ENCODE data around the gene DIP2A. TPM values are rescaled to one million over a fixed set of nuclear protein-coding genes. Genes with fewer than 3 reads are reported as not detected.

DIP2A gene
- total and polyA plus RNA-seq, 7 donors = 7.3 to 12.2 (median 11.0) TPM

DNA sequence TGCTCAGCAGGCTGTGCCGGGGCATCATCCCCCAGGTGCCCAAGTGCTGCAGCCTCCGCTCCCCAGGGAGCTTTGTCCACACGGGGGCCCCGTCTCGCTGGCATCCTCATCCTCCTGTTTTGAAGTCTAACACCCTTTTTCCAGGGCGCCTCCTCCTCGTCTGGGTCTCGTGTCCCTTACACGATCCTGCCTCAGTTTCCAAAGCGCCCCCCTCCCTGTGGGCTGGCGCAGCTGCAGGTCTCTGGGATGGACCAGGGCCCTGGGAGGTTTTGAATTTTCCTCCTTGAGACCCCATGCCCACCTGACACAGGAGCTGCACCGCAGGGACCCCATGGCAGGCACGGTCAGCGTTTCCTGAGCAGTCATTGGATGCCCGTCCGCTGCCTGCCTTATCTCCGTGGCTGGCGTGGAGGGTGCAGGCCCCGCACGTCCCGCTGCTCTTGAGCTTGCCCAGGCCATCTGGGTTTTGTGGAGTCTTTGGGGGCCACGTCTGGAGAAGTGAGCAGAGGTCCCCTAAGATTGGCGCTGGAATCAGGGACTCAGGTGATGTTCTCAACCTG is 37.4 kb upstream of the DIP2A start:
- H3K27me3 ChIP-seq (ENCODE audit: insufficient read depth in 3 of 3, low read length in 2 of 3) = no peaks in the 10 kb centered on the region
- 92 to 93% (median 93%) methylated on average over 23 of the region's 23 CpGs for WGBS, 3 donors
- no peak overlapping the region for H3K27ac ChIP-seq
- H3K4me1 ChIP-seq = no peaks in the 10 kb centered on the region
- ATAC-seq (no peak), DNase-seq (peak; percentile 10 to 53)
- H3K9me3 ChIP-seq = no peaks in the 10 kb centered on the region
- H3K36me3 ChIP-seq (ENCODE audit: insufficient read depth in 1 of 2, low read depth in 1 of 2) = peaks cover 15 to 95% of the 10 kb centered on the region in 2 donors
- TF ChIP-seq, protein P1, sequence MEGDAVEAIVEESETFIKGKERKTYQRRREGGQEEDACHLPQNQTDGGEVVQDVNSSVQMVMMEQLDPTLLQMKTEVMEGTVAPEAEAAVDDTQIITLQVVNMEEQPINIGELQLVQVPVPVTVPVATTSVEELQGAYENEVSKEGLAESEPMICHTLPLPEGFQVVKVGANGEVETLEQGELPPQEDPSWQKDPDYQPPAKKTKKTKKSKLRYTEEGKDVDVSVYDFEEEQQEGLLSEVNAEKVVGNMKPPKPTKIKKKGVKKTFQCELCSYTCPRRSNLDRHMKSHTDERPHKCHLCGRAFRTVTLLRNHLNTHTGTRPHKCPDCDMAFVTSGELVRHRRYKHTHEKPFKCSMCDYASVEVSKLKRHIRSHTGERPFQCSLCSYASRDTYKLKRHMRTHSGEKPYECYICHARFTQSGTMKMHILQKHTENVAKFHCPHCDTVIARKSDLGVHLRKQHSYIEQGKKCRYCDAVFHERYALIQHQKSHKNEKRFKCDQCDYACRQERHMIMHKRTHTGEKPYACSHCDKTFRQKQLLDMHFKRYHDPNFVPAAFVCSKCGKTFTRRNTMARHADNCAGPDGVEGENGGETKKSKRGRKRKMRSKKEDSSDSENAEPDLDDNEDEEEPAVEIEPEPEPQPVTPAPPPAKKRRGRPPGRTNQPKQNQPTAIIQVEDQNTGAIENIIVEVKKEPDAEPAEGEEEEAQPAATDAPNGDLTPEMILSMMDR (IDR thresholded peaks at IDR 0.05) = no peak
- intact Hi-C loops (cut with DNase I) = loop anchor here in 1 of 2 donors (10.0 kb wide), 1 partner anchor 176 kb away; no protein-coding TSS in a partner anchor
- H3K4me3 ChIP-seq = no peak overlapping the region

DNA sequence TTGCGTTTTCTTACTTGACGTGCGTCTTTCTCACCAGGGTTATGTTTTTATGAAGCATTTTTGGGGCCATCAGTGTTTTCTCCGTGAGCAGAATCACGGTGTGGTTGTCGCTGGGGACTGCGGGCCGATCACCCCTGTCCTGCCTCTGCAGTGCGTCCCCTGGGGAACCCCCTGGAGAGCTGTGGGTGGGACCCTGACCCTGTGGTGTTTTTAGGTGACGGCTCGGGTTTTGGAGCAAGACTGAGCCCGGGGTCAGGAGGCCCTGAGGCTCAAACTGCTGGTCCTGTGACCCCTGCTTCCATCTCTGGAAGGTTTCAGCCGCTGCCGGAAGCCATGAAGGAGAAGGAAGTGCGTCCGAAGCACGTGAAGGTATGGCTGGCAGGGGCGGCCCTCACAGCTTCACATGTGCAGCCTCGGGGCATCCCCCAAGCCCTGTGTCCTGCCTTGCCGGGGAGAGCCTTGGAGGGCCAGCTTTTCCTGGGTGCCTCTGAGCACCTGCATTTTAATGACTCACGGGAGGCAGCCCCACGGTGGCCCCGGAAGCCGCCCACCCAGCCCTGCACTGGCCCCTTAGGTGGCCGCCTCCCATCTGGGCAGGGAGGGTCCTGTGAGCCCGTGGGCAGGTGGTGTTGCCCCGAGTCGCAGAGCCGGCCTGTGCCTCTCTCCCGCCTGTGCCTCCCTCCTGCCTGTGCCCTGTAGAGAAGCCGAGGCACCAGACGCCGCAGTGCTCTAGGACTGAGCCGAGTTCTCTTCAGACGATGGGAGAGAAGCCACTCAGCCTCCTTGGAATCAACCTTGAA is 36.7 kb upstream of the DIP2A start:
- intact Hi-C loops (cut with DNase I) = loop anchor here in 1 of 2 donors (10.0 kb wide), 1 partner anchor 177 kb away; no protein-coding TSS in a partner anchor
- DNase-seq (peak; percentile 6 to 57), ATAC-seq (peak in 2 of 4 donors; percentile 13 to 14)
- Histone ChIP-seq H3K4me3 (no peak overlapping the region), H3K27me3 (ENCODE audit: insufficient read depth in 3 of 3, low read length in 2 of 3) (no peaks in the 10 kb centered on the region), H3K4me1 (no peaks in the 10 kb centered on the region), H3K9me3 (no peaks in the 10 kb centered on the region), H3K36me3 (ENCODE audit: insufficient read depth in 1 of 2, low read depth in 1 of 2) (peaks cover 17 to 95% of the 10 kb centered on the region in 2 donors), H3K27ac (no peak overlapping the region)
- TF ChIP-seq, protein P1 (IDR thresholded peaks at IDR 0.05) = no peak
- WGBS, 3 donors = 91 to 95% (median 92%) methylated on average over 34 to 35 of the region's 35 CpGs

DNA sequence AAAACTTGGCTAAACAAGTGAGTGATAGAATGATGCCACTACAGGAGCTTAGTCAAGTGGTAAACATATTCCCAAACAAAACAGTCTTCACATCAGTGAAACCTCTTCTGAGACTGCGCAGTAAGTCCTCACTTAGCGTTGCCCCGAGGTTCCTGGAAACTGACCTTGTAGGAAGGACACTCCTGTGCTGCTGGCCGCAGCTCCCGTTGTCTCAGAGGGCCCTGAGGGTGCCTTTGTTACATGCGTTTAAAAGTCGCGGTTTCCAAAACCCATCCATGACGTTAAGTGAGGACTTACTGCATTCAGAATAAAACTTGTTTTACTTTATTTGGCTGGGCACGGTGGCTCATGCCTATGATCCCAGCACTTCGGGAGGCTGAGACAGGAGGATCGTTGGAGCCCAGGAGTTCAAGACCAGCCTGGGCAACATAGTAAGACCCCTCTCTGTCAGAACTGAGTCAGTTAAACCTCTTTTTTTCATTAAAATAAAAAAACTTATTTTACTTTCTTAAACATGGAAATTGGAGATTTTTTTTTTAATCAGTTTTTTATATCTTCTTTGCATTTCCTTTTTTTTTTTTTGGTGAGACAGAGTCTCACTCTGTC is 36.0 kb upstream of the DIP2A start:
- Histone ChIP-seq H3K4me3 (no peak overlapping the region), H3K36me3 (ENCODE audit: insufficient read depth in 1 of 2, low read depth in 1 of 2) (peaks cover 17 to 95% of the 10 kb centered on the region in 2 donors), H3K4me1 (no peaks in the 10 kb centered on the region), H3K27ac (peak overlapping the region; percentile 0), H3K27me3 (ENCODE audit: insufficient read depth in 3 of 3, low read length in 2 of 3) (no peaks in the 10 kb centered on the region), H3K9me3 (no peaks in the 10 kb centered on the region)
- no peak for ATAC-seq
- intact Hi-C loops (cut with DNase I) = loop anchor here in 1 of 2 donors (10.0 kb wide), 1 partner anchor 178 kb away; no protein-coding TSS in a partner anchor
- TF ChIP-seq, protein P1 (IDR thresholded peaks at IDR 0.05) = no peak
- peak in 1 of 2 donors; percentile 8 for DNase-seq
- 90 to 92% (median 91%) methylated on average over 12 of the region's 12 CpGs for WGBS, 3 donors

DNA sequence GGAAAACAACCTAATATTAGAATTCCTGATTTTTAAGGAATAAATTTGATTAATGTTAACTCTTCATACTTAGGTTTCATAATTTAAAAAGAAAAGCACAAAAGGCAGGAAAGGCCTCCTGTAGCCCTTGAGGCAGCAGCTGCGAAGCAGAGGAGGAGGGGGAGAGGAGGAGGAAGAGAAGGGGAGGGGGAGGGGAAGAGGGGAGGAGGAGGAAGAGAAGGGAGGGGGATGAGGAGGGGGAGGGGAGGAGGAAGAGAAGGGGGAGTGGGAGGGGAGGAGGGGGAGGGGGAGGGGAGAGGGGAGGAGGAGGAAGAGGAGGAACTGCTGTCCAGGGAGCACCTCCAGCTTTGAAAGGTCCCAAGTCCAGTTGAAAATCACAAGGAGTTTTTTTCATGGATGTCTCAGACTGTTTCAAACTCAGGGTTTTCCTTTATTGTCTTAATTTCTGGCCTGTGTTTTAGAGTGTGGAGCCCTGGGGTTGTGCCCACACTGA is 35.1 kb upstream of the DIP2A start:
- Histone ChIP-seq H3K36me3 (ENCODE audit: insufficient read depth in 1 of 2, low read depth in 1 of 2) (peaks cover 18 to 95% of the 10 kb centered on the region in 2 donors), H3K27ac (no peak overlapping the region), H3K9me3 (no peaks in the 10 kb centered on the region), H3K4me3 (no peak overlapping the region), H3K4me1 (no peaks in the 10 kb centered on the region), H3K27me3 (ENCODE audit: insufficient read depth in 3 of 3, low read length in 2 of 3) (no peaks in the 10 kb centered on the region)
- TF ChIP-seq, protein P1 (IDR thresholded peaks at IDR 0.05) = no peak
- DNase-seq (no peak), ATAC-seq (no peak)
- WGBS, 3 donors = 32 to 63% (median 43%) methylated on average over 1 of the region's 1 CpG
- intact Hi-C loops (cut with DNase I) = loop anchor here in 1 of 2 donors (10.0 kb wide), 1 partner anchor 179 kb away; no protein-coding TSS in a partner anchor
